Esophagus muscularis mucosa (tissue), 4 donors: ENCODE data around the gene RALY. TPM values are rescaled to one million over a fixed set of nuclear protein-coding genes. Genes with fewer than 3 reads are reported as not detected.

Experiments used
- DNase-seq: peaks from one replicate; pipeline ENCODE4 v3.0.0-alpha.2; 2017; ENCODE audit errors: extremely low spot score
- H3K27ac ChIP-seq, 4 donors: fragments of 200-600 bp; sonication (generic); replicated peaks in 1 of 4; 1 replicate in 3 of 4; 2 replicates in 1 of 4; pipeline ENCODE4 v1.5.1; 2016 to 2019; ENCODE audit warnings: mild to moderate bottlenecking in 1 of 4
- H3K27me3 ChIP-seq, 4 donors: fragments of 200-600 bp; sonication (generic); one replicate each; pipeline versions ENCODE4 v1.5.1 to v1.6.0; 2016 to 2019
- H3K36me3 ChIP-seq, 4 donors: fragments of 200-600 bp; sonication (generic); one replicate each; pipeline ENCODE4 v1.5.1; 2016 to 2019
- H3K4me1 ChIP-seq, 4 donors: fragments of 200-600 bp; sonication (generic); one replicate each; pipeline ENCODE4 v1.5.1; 2016 to 2019
- H3K4me3 ChIP-seq, 4 donors: fragments of 200-600 bp; sonication (generic); 1 replicate in 2 of 4; 2 replicates in 2 of 4; pipeline ENCODE4 v1.5.1; 2016 to 2019; ENCODE audit warnings: mild to moderate bottlenecking in 4 of 4, moderate library complexity in 1 of 4
- H3K9me3 ChIP-seq, 4 donors: fragments of 200-600 bp; sonication (generic); 1 replicate in 3 of 4; 2 replicates in 1 of 4; pipeline ENCODE4 v1.5.1; 2016 to 2019
- CTCF ChIP-seq, 3 experiments: fragments of 200-600 bp in 2 of 3; fragments of 450-650 bp in 1 of 3; sonication (generic) in 2 of 3; IDR thresholded peaks; one replicate each; pipeline ENCODE4 v1.5.1; 2017 to 2019; ENCODE audit warnings: antibody characterized with exemption in 3 of 3, mild to moderate bottlenecking in 2 of 3, moderate library complexity in 1 of 3
- EP300 ChIP-seq: sonication (generic); formaldehyde crosslinking; IDR thresholded peaks from one replicate; pipeline ENCODE4 v1.6.1; 2017; ENCODE audit warnings: antibody characterized with exemption
- POLR2A ChIP-seq: fragments of 450-650 bp; IDR thresholded peaks from one replicate; pipeline ENCODE4 v1.6.1; 2017; ENCODE audit warnings: antibody characterized with exemption, moderate library complexity, mild to moderate bottlenecking, low read depth
- POLR2AphosphoS5 ChIP-seq, 2 donors: sonication (generic); formaldehyde crosslinking; IDR thresholded peaks; one replicate each; pipeline ENCODE4 v1.6.1; 2017; ENCODE audit warnings: antibody characterized with exemption in 2 of 2
- WGBS: methylation state at CpG from one replicate; pipeline ENCODE4 v1.1.5; 2018; 5-methylcytosine and 5-hydroxymethylcytosine counted together
- intact Hi-C: fragments of 100-400 bp; cut with DNase I; formaldehyde crosslinking; loops from one replicate; pipeline ENCODE4 v1.15.1; 2023
- total RNA-seq, 4 donors: library from RNA; depleted of rRNA; stranded (reverse); fragments of >200 nt; gene quantifications; one replicate each; pipeline versions ENCODE4 v1.1.0 to v1.2.1, GENCODE V29; 2016

Gene RALY
- total RNA-seq, 4 donors from 2014 or later = 114 to 121 (median 117) TPM

DNA sequence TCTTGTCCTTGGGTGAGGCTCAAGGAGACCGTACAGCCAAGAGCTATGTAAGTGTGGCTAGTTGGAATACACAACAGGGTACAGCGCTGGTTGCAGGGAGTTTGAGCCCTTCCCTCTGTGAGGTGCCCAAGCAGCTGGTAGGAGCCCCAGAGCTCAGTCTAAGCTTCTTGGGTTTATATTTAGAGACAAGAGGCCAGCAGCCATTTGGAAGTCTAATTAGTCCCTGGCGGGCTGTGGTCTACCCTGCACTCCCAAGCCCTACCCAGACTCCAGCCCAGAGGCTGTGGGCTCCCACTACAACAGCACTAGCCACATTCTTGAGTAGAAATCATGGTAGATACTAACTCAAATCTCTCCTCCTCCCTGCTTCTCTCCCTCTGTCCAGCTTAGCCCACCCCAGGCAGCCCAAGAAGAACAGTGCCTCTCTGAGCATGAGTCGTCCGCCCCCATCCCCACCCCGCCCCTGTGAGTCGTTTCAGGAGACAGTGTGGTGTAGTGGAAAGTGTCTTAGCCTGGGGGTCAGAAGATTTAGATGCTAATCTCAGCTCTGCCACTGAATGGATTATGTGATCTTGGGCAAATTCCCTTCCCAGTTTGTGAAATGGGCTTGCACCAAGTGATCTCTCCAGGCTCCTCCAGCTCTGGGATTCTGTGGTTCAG lies 80.5 kb downstream of the RALY start:
- WGBS = 74% methylated on average over 7 of the region's 7 CpGs
- Histone ChIP-seq H3K36me3 (peaks cover 9 to 72% (median 62%) of the 10 kb centered on the region in 4 donors), H3K27ac (no peak overlapping the region), H3K9me3 (no peaks in the 10 kb centered on the region), H3K4me3 (no peak overlapping the region), H3K27me3 (no peaks in the 10 kb centered on the region), H3K4me1 (peaks cover 6 to 10% (median 8%) of the 10 kb centered on the region in 4 donors)
- TF ChIP-seq EP300 = no peak
- DNase-seq = no peak
- intact Hi-C loops = loop anchor here (5.0 kb wide), 1 partner anchor 157 kb away; no protein-coding TSS in a partner anchor

DNA sequence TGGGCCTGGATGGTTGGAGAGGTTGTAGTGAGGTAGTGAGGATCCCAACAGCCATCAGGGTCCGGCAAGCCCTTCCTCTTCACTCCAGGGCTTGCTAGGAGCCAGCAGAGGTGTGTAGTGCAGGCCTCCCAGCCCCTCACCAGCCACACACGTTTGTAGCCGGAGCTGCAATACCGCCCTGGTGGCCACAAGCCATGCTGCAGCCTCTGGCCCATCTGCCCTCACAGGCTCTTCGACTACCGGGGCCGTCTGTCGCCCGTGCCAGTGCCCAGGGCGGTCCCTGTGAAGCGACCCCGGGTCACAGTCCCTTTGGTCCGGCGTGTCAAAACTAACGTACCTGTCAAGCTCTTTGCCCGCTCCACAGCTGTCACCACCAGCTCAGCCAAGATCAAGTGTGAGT lies 81.9 kb downstream of the RALY start:
- intact Hi-C loops = no loop called here
- Histone ChIP-seq H3K36me3 (peaks cover 9 to 85% (median 74%) of the 10 kb centered on the region in 4 donors), H3K4me3 (no peak overlapping the region), H3K27ac (no peak overlapping the region), H3K9me3 (no peaks in the 10 kb centered on the region), H3K27me3 (no peaks in the 10 kb centered on the region), H3K4me1 (no peaks in the 10 kb centered on the region)
- 93% methylated on average over 16 of the region's 16 CpGs for WGBS
- TF ChIP-seq CTCF (IDR thresholded peaks at IDR 0.05) (no peak), POLR2AphosphoS5 (IDR thresholded peaks at IDR 0.05) (no peak), POLR2A (no peak), EP300 (no peak)
- DNase-seq = no peak

- 89% methylated on average over 20 of the region's 20 CpGs for WGBS
- no peak for DNase-seq
- intact Hi-C loops = no loop called here
- H3K9me3 ChIP-seq = no peaks in the 10 kb centered on the region
- TF ChIP-seq CTCF (IDR thresholded peaks at IDR 0.05) (no peak), POLR2A (no peak), POLR2AphosphoS5 (IDR thresholded peaks at IDR 0.05) (no peak), EP300 (no peak)
- no peak overlapping the region for H3K27ac ChIP-seq
- no peaks in the 10 kb centered on the region for H3K27me3 ChIP-seq
- H3K36me3 ChIP-seq = peaks cover 9 to 96% (median 84%) of the 10 kb centered on the region in 4 donors
- peaks cover 0 to 6% (median 0%) of the 10 kb centered on the region in 4 donors for H3K4me1 ChIP-seq
- H3K4me3 ChIP-seq = no peak overlapping the region
These were observed 83.2 kb downstream of the RALY start for GRCh38 chr20:34076952-34077351.

DNA sequence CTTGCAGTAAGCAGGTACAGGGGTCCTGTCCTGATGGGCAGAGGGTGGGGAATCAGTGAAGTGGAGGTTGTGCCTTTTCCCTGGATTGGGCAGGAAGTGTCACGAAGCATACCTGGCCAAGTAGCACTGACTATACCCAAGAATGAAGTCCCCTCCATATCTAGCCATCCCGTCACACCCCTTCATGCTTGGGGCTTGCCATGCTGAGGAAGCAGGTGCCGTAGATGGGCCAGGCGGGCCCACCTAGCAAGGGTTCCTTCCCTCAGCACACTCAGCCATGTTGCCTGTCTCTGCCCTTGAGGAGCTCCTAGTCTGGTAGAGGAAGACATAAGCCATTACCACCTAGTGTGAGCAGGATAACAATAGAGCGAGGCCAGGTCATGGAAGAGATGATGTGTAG lies 84.8 kb downstream of the RALY start:
- 100% methylated on average over 5 of the region's 5 CpGs for WGBS

DNA sequence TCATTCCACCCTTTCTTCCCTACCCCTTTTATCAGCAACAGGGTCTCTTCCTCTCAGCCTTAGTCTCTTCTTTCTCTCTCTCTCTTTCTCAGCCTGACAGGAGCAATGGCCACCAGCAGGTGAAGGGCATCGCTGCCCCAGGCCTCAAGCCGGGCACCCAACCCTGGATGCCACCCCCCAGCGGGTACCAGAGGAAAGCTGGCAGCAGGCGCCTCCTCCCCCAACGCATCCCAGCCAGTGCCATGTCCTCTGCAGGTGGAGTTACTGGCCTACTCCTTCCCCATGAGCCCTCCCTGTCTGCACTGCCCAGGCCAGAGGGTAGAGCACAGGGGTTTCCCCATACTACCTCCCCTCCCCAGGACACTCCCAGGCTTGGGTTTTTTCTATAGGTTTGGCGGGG lies 86.1 kb downstream of the RALY start:
- Histone ChIP-seq H3K9me3 (no peaks in the 10 kb centered on the region), H3K4me3 (no peak overlapping the region), H3K4me1 (peaks cover 18 to 32% (median 18%) of the 10 kb centered on the region in 4 donors), H3K27me3 (no peaks in the 10 kb centered on the region), H3K36me3 (peaks cover 9 to 82% (median 71%) of the 10 kb centered on the region in 4 donors), H3K27ac (no peak overlapping the region)
- intact Hi-C loops = no loop called here
- DNase-seq = no peak
- 100% methylated on average over 4 of the region's 6 CpGs for WGBS
- no peak for TF ChIP-seq CTCF (IDR thresholded peaks at IDR 0.05)
- no peak for TF ChIP-seq EP300
- no peak for TF ChIP-seq POLR2A
- no peak for TF ChIP-seq POLR2AphosphoS5 (IDR thresholded peaks at IDR 0.05)

More for the DNA sequence above, 84.8 kb downstream of the RALY start:
- peaks cover 9 to 86% (median 79%) of the 10 kb centered on the region in 4 donors for H3K36me3 ChIP-seq
- DNase-seq = no peak
- TF ChIP-seq POLR2A = no peak
- no peak for TF ChIP-seq EP300
- TF ChIP-seq CTCF (IDR thresholded peaks at IDR 0.05) = no peak
- TF ChIP-seq POLR2AphosphoS5 (IDR thresholded peaks at IDR 0.05) = no peak
- H3K27ac ChIP-seq = no peak overlapping the region
- intact Hi-C loops = no loop called here
- H3K27me3 ChIP-seq = no peaks in the 10 kb centered on the region
- peaks cover 13 to 21% (median 13%) of the 10 kb centered on the region in 4 donors for H3K4me1 ChIP-seq
- H3K9me3 ChIP-seq = no peaks in the 10 kb centered on the region
- H3K4me3 ChIP-seq = no peak overlapping the region
